ENCODE data around the gene TRAPPC3L. TPM values are rescaled to one million over a fixed set of nuclear protein-coding genes. Genes with fewer than 3 reads are reported as not detected.
A peak's percentile ranks its signal among the peaks of the same experiment; 100 is the strongest.

The TRAPPC3L gene
- total and polyA plus RNA-seq, 2 of the 13 experiments (the other 11 are each of a cell fraction or from before 2014, with no cell fraction given), result not detected

DNA sequence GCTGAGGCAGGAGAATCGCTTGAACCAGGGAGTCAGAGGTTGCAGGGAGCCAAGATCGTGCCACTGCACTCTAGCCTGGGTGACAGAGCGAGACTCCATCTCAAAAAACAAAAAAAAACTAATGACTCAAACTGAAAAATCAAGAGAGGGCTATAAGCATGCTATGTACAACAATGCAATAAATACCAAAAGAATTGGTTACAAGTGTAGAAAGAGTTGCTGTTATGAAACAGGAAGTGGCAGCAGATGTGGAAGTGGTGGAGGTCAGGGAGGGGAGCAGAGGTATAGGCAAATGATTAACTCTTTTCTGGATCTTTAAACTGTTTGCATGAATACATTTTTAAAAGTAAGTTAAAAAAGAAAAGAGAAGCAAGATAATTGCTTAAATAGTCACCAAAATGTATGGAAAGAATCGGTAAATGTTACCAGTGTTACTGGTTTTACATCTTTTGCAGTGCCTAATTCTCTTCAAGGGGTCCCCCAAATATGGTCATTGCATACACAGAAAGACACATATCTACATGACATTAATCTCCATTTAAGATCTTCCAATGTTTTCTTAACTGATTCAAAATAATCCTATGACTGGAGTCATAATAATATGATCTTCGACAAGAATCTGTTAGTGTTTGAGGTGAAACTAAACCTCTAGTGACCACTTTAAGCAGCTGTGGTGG, 69.3 kb downstream of the TRAPPC3L start (continued):
- TF ChIP-seq NAIF1 (CRISPR knock-in tag; IDR thresholded peaks at IDR 0.05; ENCODE audit: borderline replicate concordance) (no peak), TSC22D2 (CRISPR knock-in tag; IDR thresholded peaks at IDR 0.05; ENCODE audit: borderline replicate concordance) (no peak), KDM5A (IDR thresholded peaks at IDR 0.05; ENCODE audit: borderline replicate concordance, low read length) (no peak), CEBPB (IDR thresholded peaks at IDR 0.05; ENCODE audit: borderline replicate concordance, low read depth, low read length) (peak; percentile 7; the same call in 1 of the 2 replicates)
- TF ChIP-seq, protein P1, sequence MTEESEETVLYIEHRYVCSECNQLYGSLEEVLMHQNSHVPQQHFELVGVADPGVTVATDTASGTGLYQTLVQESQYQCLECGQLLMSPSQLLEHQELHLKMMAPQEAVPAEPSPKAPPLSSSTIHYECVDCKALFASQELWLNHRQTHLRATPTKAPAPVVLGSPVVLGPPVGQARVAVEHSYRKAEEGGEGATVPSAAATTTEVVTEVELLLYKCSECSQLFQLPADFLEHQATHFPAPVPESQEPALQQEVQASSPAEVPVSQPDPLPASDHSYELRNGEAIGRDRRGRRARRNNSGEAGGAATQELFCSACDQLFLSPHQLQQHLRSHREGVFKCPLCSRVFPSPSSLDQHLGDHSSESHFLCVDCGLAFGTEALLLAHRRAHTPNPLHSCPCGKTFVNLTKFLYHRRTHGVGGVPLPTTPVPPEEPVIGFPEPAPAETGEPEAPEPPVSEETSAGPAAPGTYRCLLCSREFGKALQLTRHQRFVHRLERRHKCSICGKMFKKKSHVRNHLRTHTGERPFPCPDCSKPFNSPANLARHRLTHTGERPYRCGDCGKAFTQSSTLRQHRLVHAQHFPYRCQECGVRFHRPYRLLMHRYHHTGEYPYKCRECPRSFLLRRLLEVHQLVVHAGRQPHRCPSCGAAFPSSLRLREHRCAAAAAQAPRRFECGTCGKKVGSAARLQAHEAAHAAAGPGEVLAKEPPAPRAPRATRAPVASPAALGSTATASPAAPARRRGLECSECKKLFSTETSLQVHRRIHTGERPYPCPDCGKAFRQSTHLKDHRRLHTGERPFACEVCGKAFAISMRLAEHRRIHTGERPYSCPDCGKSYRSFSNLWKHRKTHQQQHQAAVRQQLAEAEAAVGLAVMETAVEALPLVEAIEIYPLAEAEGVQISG (CRISPR knock-in tag; IDR thresholded peaks at IDR 0.05), result no peak

DNA sequence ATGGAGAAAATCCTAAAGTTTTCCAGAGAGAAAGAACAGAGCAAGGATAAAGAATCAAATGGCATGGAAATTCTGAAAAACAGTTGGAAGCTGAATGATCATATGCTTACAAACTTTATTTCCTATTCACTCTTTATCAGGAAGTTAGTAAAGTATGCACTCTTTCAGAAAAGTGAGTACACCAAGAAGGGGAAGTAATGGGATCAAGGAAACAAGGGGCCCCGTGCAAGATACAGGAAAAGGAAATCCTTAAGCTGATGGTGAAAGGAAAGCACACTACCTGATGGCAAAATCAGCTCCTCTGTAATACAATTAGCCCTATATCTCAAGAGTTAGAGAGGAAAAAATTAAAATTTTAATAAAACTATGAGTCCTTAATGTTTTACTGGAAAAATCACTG, 70.3 kb downstream of the TRAPPC3L start:
- no peak for ATAC-seq
- Histone ChIP-seq H3K36me3 (replicated peaks in 1 of 2; ENCODE audit: control insufficient read depth in 1 of 2, insufficient read depth in 2 of 2, low read length in 2 of 2) (no peaks in the 10 kb centered on the region), H3K4me1 (ENCODE audit: insufficient read depth, low read length) (peaks cover 9% of the 10 kb centered on the region), H2AFZ (ENCODE audit: low read length) (no peak overlapping the region), H3K27ac (ENCODE audit: extremely low read length, insufficient read depth, low read length) (no peak overlapping the region), H4K20me1 (ENCODE audit: insufficient read depth, low read length) (no peaks in the 10 kb centered on the region), H3K9ac (ENCODE audit: insufficient read depth, low read depth, low read length) (no peak overlapping the region), H3K9me3 (ENCODE audit: low read length) (no peaks in the 10 kb centered on the region), H3K4me2 (ENCODE audit: low read depth, low read length) (no peak overlapping the region), H3K27me3 (ENCODE audit: control insufficient read depth in 1 of 2, insufficient read depth in 2 of 2, low read length in 2 of 2) (no peaks in the 10 kb centered on the region), H3K79me2 (ENCODE audit: insufficient read depth, low read length) (no peaks in the 10 kb centered on the region), H3K4me3 (replicated peaks in 1 of 3; ENCODE audit: insufficient read depth in 1 of 3, low read depth in 2 of 3, low read length in 3 of 3) (no peak overlapping the region)
- ChIA-PET CTCF (ENCODE audit: low intra/inter-chr PET ratio, low total read pairs) (no interaction called here), POLR2A (no interaction called here)
- no peak for FAIRE-seq
- in situ Hi-C loops (cut with HindIII; ENCODE audit: extremely low pct_ligation_motif_present, low pct_unique_long_range_greater_than_20kb), result no loop called here
- DNase-seq (ENCODE audit: low spot score), result no peak
- WGBS (ENCODE audit: low lambda C conversion rate), result 11% methylated on average over 1 of the region's 1 CpG
- intact Hi-C loops (cut with micrococcal nuclease; ENCODE audit: unreplicated experiment), result no loop called here
- BruUV-seq (replicated peaks), result no TSS peak
- TF ChIP-seq MAFF (IDR thresholded peaks at IDR 0.05; ENCODE audit: low read depth, low read length) (no peak), GTF2F1 (IDR thresholded peaks at IDR 0.05; ENCODE audit: low read length) (no peak), ZSCAN9 (CRISPR knock-in tag; IDR thresholded peaks at IDR 0.05; ENCODE audit: borderline replicate concordance) (no peak), SP140L (CRISPR knock-in tag; IDR thresholded peaks at IDR 0.05; ENCODE audit: borderline replicate concordance) (no peak), ERF (CRISPR knock-in tag; IDR thresholded peaks at IDR 0.05) (no peak), ZNF33B (CRISPR knock-in tag; IDR thresholded peaks at IDR 0.05) (no peak), SMARCE1 (IDR thresholded peaks at IDR 0.05; ENCODE audit: borderline replicate concordance) (no peak), NCOA1 (CRISPR knock-in tag; IDR thresholded peaks at IDR 0.05) (no peak), ZSCAN12 (CRISPR knock-in tag; IDR thresholded peaks at IDR 0.05) (no peak), ZNF44 (CRISPR knock-in tag; IDR thresholded peaks at IDR 0.05) (no peak), ZNF431 (CRISPR knock-in tag; IDR thresholded peaks at IDR 0.05; ENCODE audit: borderline replicate concordance, low read depth) (no peak)
- TF ChIP-seq, protein P2, sequence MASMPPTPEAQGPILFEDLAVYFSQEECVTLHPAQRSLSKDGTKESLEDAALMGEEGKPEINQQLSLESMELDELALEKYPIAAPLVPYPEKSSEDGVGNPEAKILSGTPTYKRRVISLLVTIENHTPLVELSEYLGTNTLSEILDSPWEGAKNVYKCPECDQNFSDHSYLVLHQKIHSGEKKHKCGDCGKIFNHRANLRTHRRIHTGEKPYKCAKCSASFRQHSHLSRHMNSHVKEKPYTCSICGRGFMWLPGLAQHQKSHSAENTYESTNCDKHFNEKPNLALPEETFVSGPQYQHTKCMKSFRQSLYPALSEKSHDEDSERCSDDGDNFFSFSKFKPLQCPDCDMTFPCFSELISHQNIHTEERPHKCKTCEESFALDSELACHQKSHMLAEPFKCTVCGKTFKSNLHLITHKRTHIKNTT (CRISPR knock-in tag; IDR thresholded peaks at IDR 0.05), result no peak
- TF ChIP-seq, protein P3, sequence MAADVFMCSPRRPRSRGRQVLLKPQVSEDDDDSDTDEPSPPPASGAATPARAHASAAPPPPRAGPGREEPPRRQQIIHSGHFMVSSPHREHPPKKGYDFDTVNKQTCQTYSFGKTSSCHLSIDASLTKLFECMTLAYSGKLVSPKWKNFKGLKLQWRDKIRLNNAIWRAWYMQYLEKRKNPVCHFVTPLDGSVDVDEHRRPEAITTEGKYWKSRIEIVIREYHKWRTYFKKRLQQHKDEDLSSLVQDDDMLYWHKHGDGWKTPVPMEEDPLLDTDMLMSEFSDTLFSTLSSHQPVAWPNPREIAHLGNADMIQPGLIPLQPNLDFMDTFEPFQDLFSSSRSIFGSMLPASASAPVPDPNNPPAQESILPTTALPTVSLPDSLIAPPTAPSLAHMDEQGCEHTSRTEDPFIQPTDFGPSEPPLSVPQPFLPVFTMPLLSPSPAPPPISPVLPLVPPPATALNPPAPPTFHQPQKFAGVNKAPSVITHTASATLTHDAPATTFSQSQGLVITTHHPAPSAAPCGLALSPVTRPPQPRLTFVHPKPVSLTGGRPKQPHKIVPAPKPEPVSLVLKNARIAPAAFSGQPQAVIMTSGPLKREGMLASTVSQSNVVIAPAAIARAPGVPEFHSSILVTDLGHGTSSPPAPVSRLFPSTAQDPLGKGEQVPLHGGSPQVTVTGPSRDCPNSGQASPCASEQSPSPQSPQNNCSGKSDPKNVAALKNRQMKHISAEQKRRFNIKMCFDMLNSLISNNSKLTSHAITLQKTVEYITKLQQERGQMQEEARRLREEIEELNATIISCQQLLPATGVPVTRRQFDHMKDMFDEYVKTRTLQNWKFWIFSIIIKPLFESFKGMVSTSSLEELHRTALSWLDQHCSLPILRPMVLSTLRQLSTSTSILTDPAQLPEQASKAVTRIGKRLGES (CRISPR knock-in tag; IDR thresholded peaks at IDR 0.05; ENCODE audit: borderline replicate concordance), result no peak

Measured in HepG2 (cell line).